ENCODE results near the gene AVL9. TPM values are rescaled to one million over a fixed set of nuclear protein-coding genes. Genes with fewer than 3 reads are reported as not detected.

The AVL9 gene
- total RNA-seq, 2 donors from 2014 or later = 86.1 to 97.3 TPM

DNA sequence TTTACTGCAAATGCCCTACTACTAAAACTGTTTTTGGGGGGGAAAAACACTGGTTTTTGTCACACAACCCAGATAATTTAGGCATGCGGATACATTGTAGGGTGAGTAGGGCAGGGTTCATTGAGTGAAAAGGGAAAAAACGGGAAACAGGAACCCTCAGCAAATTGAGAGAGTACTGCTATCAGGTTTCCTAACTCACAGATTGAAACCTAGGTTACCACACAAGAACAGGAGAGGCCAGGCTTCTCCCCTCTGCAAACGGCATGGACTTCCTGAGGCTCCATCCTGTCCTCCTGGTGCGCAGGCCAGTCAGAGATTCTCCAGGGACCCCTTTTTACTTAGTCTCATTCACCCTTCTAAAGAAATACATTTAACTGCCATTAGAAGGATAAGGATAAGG lies 30.6 kb downstream of the AVL9 start:
- Histone ChIP-seq H3K4me3 (no peak overlapping the region), H3K27me3 (no peaks in the 10 kb centered on the region), H3K36me3 (no peaks in the 10 kb centered on the region), H3K27ac (no peak overlapping the region), H3K4me1 (no peaks in the 10 kb centered on the region), H3K9me3 (no peaks in the 10 kb centered on the region), H3K9ac (ENCODE audit: low read depth in 2 of 2, low read length in 2 of 2) (no peak overlapping the region)
- TF ChIP-seq, protein P1, sequence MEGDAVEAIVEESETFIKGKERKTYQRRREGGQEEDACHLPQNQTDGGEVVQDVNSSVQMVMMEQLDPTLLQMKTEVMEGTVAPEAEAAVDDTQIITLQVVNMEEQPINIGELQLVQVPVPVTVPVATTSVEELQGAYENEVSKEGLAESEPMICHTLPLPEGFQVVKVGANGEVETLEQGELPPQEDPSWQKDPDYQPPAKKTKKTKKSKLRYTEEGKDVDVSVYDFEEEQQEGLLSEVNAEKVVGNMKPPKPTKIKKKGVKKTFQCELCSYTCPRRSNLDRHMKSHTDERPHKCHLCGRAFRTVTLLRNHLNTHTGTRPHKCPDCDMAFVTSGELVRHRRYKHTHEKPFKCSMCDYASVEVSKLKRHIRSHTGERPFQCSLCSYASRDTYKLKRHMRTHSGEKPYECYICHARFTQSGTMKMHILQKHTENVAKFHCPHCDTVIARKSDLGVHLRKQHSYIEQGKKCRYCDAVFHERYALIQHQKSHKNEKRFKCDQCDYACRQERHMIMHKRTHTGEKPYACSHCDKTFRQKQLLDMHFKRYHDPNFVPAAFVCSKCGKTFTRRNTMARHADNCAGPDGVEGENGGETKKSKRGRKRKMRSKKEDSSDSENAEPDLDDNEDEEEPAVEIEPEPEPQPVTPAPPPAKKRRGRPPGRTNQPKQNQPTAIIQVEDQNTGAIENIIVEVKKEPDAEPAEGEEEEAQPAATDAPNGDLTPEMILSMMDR (IDR thresholded peaks at IDR 0.05) = no peak
- intact Hi-C loops (cut with DNase I) = no loop called here
- DNase-seq = no peak

DNA sequence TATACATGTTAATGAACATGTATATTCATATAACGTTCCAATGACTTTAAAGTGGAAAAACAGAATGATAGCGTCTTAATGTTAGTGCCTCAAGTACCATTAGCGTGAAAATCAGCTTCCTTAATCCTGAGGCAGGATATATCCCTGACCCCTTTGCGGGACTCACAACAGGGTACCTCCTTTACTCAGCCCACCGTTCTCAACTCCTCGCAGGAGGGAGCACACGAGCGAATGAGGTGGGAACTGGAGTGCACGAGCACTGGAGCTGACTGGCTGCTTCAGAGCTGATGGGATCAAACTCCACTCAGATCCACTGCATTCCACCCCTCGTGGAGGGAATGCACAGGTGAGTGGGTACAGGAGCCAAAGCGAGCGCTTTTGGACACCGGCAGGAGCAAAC lies 36.1 kb downstream of the AVL9 start:
- DNase-seq = no peak
- no peak overlapping the region for H3K27ac ChIP-seq
- TF ChIP-seq, protein P1 (IDR thresholded peaks at IDR 0.05) = no peak
- no peaks in the 10 kb centered on the region for H3K4me1 ChIP-seq
- no peaks in the 10 kb centered on the region for H3K36me3 ChIP-seq
- H3K9ac ChIP-seq (ENCODE audit: low read depth in 2 of 2, low read length in 2 of 2) = no peak overlapping the region
- H3K27me3 ChIP-seq = no peaks in the 10 kb centered on the region
- H3K4me3 ChIP-seq = no peak overlapping the region
- intact Hi-C loops (cut with DNase I) = no loop called here
- H3K9me3 ChIP-seq = no peaks in the 10 kb centered on the region

DNA sequence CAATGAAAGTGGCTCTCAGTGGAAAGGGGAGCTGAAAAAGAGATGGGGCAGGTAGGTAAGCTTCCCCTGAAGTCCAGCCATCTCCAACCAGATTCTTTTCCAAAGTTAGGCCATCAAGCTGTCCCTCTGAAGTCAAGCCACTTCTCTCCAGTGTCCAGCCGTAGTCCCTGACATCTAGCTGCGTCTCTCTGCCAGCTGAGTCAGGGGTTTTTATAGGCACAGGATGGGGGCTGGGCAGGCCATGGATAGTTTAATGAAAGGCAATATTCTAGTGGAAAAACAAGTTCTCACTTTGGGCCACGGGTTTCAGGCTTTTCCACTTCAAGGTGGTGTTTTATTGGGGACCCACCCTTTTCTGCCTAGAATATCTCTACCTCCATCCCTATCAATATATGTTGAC lies 36.8 kb downstream of the AVL9 start:
- H3K27me3 ChIP-seq = no peaks in the 10 kb centered on the region
- H3K4me3 ChIP-seq = no peak overlapping the region
- no peaks in the 10 kb centered on the region for H3K36me3 ChIP-seq
- H3K27ac ChIP-seq = no peak overlapping the region
- intact Hi-C loops (cut with DNase I) = no loop called here
- H3K9ac ChIP-seq (ENCODE audit: low read depth in 2 of 2, low read length in 2 of 2) = no peak overlapping the region
- H3K4me1 ChIP-seq = no peaks in the 10 kb centered on the region
- TF ChIP-seq, protein P1 (IDR thresholded peaks at IDR 0.05) = no peak
- peak; percentile 46 for DNase-seq
- H3K9me3 ChIP-seq = no peaks in the 10 kb centered on the region

DNA sequence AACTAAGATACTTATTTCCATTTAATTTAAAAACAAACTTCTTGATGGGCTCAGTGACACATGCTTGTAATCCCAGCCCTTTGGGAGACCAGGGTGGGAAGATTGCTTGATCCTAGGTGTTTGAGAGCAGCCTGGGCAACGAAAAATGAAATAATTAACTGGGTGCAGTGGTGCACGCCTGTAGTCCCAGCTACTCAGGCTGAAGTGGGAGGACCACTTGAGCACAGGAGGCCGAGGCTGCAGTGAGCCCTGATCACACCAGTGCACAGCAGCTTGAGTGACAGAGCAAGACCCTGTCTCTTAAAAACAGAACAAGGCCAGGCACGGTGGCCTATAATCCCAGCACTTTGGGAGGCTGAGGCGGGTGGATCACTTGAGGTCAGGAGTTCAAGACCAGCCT lies 37.4 kb downstream of the AVL9 start:
- no peaks in the 10 kb centered on the region for H3K9me3 ChIP-seq
- intact Hi-C loops (cut with DNase I) = no loop called here
- H3K4me1 ChIP-seq = no peaks in the 10 kb centered on the region
- H3K9ac ChIP-seq (ENCODE audit: low read depth in 2 of 2, low read length in 2 of 2) = no peak overlapping the region
- H3K27ac ChIP-seq = no peak overlapping the region
- TF ChIP-seq, protein P1 (IDR thresholded peaks at IDR 0.05) = no peak
- no peaks in the 10 kb centered on the region for H3K27me3 ChIP-seq
- no peak for DNase-seq
- no peak overlapping the region for H3K4me3 ChIP-seq
- H3K36me3 ChIP-seq = no peaks in the 10 kb centered on the region

DNA sequence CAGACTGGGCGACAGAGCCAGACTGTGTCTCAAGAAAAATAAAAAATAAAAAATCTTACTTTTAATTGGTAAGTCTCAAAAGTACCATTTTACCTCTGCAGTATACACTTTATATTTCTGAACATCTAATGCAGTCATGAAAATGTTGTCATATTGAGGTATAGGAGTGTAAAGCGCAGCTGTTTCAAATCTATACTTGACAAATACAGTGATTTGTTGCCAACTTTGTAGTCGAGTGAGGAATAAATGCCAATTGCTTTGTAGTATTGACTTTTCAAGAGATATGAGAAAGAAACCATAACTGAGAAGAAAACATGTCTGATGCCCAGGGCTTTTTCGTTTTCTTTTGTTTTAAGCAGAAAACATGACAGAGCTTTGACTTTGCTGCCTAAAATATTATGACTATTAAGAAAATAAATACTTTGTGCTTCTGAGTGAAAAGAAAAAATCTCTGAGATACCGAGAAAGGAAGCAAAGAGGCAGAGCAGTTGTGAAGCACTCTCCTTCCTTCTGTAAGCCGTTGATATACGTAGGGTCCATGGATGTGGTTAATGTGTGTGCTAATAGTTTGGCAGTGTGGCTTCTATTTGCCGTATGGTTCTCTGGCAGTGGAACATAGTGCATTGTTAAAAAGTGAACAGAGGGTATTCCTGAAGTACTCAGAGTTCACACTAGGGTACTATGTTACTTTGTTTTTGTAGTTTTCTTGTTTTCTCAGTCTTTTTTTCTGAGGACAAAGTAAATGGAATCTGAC lies 38.2 kb downstream of the AVL9 start:
- no peaks in the 10 kb centered on the region for H3K27me3 ChIP-seq
- no peaks in the 10 kb centered on the region for H3K36me3 ChIP-seq
- intact Hi-C loops (cut with DNase I) = no loop called here
- no peak for DNase-seq
- H3K9me3 ChIP-seq = no peaks in the 10 kb centered on the region
- no peak overlapping the region for H3K27ac ChIP-seq
- H3K4me3 ChIP-seq = no peak overlapping the region
- no peak overlapping the region for H3K9ac ChIP-seq (ENCODE audit: low read depth in 2 of 2, low read length in 2 of 2)
- H3K4me1 ChIP-seq = no peaks in the 10 kb centered on the region
- TF ChIP-seq, protein P1 (IDR thresholded peaks at IDR 0.05) = no peak

Data from colonic mucosa (tissue), 4 donors.